ENCODE measurements around the gene LYPD5.

GRCh38 chr19:43818500-43818899, 16.3 kb upstream of the LYPD5 start:
- TF ChIP-seq, protein P1, sequence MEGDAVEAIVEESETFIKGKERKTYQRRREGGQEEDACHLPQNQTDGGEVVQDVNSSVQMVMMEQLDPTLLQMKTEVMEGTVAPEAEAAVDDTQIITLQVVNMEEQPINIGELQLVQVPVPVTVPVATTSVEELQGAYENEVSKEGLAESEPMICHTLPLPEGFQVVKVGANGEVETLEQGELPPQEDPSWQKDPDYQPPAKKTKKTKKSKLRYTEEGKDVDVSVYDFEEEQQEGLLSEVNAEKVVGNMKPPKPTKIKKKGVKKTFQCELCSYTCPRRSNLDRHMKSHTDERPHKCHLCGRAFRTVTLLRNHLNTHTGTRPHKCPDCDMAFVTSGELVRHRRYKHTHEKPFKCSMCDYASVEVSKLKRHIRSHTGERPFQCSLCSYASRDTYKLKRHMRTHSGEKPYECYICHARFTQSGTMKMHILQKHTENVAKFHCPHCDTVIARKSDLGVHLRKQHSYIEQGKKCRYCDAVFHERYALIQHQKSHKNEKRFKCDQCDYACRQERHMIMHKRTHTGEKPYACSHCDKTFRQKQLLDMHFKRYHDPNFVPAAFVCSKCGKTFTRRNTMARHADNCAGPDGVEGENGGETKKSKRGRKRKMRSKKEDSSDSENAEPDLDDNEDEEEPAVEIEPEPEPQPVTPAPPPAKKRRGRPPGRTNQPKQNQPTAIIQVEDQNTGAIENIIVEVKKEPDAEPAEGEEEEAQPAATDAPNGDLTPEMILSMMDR (IDR thresholded peaks at IDR 0.05; ENCODE audit: poor library complexity, severe bottlenecking): no peak
- TF ChIP-seq POLR2AphosphoS5 (IDR thresholded peaks at IDR 0.05) (no peak), RAD21 (conservative IDR thresholded peaks at IDR 0.05) (no peak), SMC3 (conservative IDR thresholded peaks at IDR 0.05; ENCODE audit: poor library complexity) (no peak), EZH2 (IDR thresholded peaks at IDR 0.05; ENCODE audit: borderline replicate concordance, insufficient read depth, low read length, poor library complexity, severe bottlenecking) (no peak)

Measured in neural cell (in vitro differentiated cells).